Measurements from ENCODE around the gene GMDS.

GMDS gene

DNA sequence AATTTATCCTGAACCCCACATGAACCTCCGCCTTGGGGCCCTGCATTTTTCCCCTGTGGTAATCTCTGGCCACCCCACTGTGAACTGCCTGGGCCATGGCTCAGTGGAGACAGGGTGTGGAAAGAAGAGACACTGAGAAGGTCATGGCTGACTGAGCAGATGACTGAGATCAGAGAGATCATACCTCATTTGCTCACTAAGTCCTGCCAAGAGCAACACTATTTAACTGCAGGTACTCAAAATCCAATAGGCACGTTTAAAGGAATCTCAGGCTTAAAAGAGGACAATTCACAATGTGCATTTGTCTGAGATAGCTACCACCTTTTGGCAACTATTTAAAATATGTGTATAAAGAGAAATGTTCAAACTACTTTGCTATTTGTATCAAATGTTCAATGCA is 305.0 kb downstream of the GMDS start:
- DNase-seq (ENCODE audit: low read depth), result no peak

- no peak for DNase-seq (ENCODE audit: low read depth)
These were observed 312.1 kb downstream of the GMDS start for GRCh38 chr6:1933292-1933691.

DNA sequence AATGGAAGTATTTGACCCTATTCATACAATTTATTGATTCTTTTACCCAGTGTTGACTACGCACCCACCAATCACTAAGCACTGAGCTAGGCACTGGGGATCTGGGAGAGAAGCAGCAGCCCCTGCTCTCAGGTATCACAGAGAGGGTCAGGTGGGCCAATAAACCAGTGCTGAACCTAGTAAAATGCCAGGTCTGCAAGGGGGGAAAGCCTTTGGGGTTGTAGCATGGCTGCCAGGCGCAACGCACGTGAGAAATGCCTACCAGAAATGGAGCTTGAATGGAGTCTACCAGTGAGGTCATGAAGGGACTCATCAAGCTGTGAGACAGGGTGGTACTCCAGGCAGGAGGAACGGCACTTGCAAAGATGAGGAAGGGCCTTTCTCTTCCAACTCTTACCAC is 313.6 kb downstream of the GMDS start:
- DNase-seq (ENCODE audit: low read depth), result no peak

- no peak for DNase-seq (ENCODE audit: low read depth)
These were observed 315.0 kb downstream of the GMDS start for GRCh38 chr6:1930356-1930755.

GRCh38 chr6:1929931-1930330 is 315.5 kb downstream of the GMDS start:
- no peak for DNase-seq (ENCODE audit: low read depth)

- no peak for DNase-seq (ENCODE audit: low read depth)
These were observed 319.5 kb downstream of the GMDS start for GRCh38 chr6:1925743-1926430.

- no peak for DNase-seq (ENCODE audit: low read depth)
These were observed 322.0 kb downstream of the GMDS start for GRCh38 chr6:1923449-1923848.

DNA sequence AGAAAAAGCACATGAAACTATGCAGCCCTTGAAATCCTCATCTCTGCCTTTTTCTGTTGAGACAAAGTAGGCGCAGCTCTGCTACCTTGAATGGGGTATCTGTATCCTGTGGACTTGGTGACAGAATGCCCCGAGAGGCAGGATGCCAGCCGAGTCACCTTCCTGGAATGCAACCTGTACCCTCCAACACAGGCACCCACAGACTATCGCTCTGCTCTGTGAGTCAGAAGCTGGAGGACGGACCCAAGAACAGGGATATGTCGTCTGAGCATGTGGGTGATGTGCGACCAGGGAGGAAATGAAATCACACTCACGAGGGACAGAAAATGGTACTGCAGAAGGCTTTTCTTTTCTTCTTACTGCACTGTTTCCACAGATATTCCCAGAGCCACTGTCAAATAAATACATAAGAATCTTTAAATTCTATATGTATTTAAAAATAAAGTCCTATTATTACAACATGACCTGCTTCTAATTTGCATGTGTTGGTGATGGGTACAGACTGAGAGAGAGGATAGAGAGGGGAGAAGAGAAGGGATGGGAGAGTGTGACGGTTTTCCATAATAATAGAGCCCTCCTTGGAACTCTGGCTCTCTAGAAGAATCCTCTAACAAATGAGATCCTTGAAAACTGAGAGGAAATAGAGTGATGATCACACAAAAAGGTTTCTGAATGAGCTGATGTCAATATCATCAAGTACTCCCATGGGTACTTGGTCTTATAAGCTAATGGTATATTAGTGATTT is 327.6 kb downstream of the GMDS start:
- DNase-seq (ENCODE audit: low read depth), result peak; percentile 46

GRCh38 chr6:1916334-1917070 is 328.9 kb downstream of the GMDS start:
- DNase-seq (ENCODE audit: low read depth), result no peak

- DNase-seq (ENCODE audit: low read depth), result no peak
These were observed 330.2 kb downstream of the GMDS start for GRCh38 chr6:1915226-1915625.

GRCh38 chr6:1913577-1913976 is 331.8 kb downstream of the GMDS start:
- no peak for DNase-seq (ENCODE audit: low read depth)

GRCh38 chr6:1912731-1913130 is 332.7 kb downstream of the GMDS start:
- DNase-seq (ENCODE audit: low read depth), result no peak

DNA sequence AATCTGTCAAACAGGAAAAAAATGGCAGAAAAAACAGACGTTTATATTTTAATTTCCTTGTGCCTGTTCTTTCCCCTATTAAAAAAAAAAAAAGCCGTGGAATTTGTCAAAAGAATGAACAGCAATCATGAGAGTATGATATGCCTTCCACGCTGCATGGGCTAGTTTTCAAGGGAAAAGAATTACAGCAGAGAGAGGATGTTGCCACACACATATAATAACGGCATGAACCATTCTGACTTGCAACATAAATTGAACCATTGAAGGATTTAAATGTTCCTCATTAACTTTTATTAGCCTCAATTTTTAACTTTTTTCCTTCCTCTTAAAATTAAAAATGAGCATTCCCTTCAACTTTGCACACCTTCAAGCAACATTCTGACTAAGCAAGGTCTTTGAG is 333.9 kb downstream of the GMDS start:
- no peak for DNase-seq (ENCODE audit: low read depth)

- no peak for DNase-seq (ENCODE audit: low read depth)
These were observed 334.6 kb downstream of the GMDS start for GRCh38 chr6:1910621-1911407.

DNA sequence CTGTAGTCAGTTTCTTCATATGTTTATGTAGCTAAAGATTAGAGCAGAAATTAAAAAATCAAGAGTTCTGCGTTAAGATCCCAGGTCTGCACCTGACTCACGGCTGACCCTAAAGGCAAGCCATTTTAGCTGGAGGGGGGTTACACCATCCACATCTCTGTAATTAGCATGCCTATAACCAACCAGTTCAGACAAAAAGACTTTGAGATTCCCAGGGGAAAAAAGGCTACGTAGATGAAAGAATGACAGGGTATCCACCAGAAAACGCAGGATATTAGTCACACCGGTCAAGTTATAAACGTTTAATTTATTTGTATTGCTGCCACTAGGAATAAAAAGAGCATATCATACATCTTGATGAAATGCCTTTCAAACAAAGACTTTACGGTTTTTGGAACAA is 336.6 kb downstream of the GMDS start:
- DNase-seq (ENCODE audit: low read depth), result no peak

GRCh38 chr6:1906609-1907008 is 338.8 kb downstream of the GMDS start:
- no peak for DNase-seq (ENCODE audit: low read depth)

- DNase-seq (ENCODE audit: low read depth), result no peak
These were observed 339.4 kb downstream of the GMDS start for GRCh38 chr6:1906014-1906413.

DNA sequence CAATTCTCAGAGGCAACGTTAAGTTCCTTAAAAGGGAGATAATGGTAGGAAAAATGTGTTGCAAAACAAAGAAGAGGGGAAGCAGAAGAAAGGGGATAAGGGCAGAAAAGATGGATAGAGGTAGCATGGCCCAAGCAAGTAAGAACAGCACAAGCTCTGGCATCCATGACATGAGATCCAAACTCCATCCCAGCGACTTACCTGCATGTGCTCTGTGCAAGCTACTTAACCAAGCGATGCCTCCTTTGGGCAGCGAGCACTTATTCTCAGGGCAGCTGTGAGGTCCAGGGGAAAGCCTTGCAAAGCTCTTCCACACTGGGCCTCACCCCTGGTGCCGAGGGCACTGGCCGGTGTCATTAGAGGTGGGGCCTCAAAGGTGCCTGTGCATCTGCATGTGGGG is 340.5 kb downstream of the GMDS start:
- no peak for DNase-seq (ENCODE audit: low read depth)

DNA sequence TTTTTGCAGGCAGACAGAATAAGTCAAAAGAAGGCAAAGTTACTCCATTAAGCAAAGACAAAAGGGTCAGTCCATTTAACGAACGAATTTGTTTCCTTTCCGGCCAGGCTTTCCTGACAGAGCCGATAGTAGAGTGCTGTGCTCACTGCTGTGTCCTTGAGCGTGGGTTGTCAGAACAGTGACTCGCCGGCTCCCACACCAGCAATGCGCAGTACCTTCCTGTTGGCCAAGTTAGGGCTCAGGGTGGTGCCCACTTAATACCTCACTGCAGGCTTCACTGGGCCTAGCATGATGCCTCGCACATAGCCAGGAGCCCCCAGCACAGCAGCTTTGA is 341.0 kb downstream of the GMDS start:
- DNase-seq (ENCODE audit: low read depth), result no peak

GRCh38 chr6:1903780-1904465 is 341.5 kb downstream of the GMDS start:
- DNase-seq (ENCODE audit: low read depth), result no peak

GRCh38 chr6:1901556-1901955 is 343.8 kb downstream of the GMDS start:
- DNase-seq (ENCODE audit: low read depth), result no peak

- no peak for DNase-seq (ENCODE audit: low read depth)
These were observed 348.5 kb downstream of the GMDS start for GRCh38 chr6:1896897-1897296.
